GM21619 (cell line): ENCODE results near the gene SPOCK2.
"Not testable (repeated sequence)": the region's sequence is repeated elsewhere in the genome, so short reads cannot be mapped to it uniquely, and the experiment has no call there.

Experiments used
- ATAC-seq: cut with Tn5 transposase; IDR thresholded peaks from one replicate; pipeline ENCODE4 v1.9.1; 2021; ENCODE audit not compliant: unreplicated experiment

Gene SPOCK2, protein sequence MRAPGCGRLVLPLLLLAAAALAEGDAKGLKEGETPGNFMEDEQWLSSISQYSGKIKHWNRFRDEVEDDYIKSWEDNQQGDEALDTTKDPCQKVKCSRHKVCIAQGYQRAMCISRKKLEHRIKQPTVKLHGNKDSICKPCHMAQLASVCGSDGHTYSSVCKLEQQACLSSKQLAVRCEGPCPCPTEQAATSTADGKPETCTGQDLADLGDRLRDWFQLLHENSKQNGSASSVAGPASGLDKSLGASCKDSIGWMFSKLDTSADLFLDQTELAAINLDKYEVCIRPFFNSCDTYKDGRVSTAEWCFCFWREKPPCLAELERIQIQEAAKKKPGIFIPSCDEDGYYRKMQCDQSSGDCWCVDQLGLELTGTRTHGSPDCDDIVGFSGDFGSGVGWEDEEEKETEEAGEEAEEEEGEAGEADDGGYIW

GRCh38 chr10:72087969-72088888 lies at the start of gene SPOCK2:
SPOCK2 (minus strand) TSS chr10:72088551; CDS start chr10:72088328, 223 bp downstream.
- ATAC-seq = no peak

DNA sequence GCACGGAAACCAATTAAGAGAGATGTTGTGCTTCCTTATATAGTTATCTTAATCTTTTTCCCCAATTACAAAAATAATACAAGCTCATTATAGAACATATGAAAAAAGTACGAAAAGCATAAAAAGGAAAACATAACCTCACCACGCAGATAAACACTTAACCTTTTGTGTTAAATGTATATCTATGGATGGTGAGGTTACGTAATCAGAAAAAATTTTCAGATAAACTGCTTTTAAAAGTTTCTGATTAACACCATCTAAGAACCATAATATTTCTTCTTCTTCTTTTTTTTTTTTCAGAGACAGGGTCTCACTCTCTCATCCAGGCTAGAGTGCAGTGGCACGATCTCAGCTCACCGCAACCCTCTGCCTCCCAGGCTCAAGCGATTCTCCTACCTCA lies 49.2 kb upstream of the SPOCK2 start:
- ATAC-seq = no peak

DNA sequence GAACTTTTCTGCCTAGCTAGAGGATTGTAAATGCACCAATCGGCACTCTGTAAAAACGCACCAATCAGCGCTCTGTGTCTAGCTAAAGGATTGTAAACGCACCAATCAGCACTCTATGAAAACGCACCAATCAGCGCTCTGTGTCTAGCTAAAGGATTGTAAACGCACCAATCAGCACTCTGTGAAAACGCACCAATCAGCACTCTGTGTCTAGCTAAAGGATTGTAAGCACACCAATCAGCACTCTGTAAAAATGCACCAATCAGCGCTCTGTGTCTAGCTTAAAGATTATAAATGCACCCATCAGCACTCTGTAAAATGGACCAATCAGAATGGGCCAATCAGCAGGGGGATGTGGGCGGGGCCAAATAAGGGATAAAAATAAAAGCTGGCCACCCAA lies 47.9 kb upstream of the SPOCK2 start:
- ATAC-seq = not testable (repeated sequence)

DNA sequence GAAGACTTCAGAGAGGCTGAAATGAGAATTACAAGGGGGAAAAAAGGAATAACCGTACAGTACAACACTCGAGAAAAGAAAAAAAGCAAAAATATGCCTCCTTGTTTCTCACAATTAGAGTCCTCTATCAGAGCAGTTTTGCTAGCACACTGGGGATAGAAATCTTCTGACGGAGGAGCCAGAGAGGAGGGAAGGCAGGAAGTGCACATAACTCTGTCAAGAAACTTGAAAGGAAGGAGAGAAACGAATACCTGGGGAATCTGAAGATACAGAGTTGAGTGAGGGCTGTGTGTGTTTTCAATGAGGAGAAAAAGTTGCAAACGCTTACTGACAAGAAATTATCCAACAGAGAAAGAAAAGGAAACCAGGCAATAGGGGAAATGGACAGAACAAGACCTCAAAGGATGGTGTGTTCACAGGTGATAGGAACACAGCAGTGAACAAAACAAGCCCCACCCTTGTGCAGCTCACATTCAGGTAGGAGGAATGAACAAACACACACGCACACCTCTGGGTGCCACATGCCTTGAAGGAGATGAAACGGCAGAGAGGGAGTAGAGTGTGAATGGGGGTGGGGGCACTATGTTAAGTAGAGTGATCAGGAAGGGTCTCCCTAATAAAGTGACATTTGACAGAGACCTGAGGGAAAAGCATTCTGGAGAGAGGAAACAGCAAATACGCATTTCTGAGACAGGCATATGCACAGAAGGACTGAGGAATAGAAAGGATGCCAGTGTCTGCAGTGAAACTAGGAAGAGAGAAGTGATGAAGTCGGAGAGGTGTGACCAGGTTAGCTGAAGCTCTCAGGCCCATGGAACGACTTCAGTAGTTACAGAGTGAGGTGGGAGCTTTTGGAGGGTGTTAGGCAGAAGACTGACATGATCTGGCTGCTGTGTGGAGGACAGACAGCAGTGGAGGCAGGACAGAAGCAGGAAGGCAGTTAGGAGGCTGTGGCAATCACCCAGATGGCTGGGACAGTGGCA lies 46.7 kb upstream of the SPOCK2 start:
- ATAC-seq = no peak

GRCh38 chr10:72133517-72133916 lies 45.2 kb upstream of the SPOCK2 start:
- ATAC-seq = peak; percentile 88

DNA sequence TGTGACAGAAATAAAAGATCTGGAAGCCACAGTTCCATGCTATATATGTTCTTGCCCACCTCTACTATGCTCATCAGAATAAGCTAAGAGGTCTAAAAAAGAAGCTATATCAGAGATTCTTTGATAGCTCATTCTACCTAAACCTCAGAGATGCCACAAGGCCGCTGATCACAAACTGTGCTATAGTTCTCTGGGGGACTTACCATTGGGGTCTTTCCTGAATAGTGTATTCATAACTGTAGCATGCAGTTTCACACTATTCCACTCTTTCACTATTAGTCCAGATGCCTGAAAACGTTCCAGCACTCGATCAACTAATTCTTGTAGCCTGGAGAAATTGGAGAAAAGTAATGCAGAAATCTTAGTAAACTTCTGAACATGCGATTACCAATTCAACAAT lies 44.5 kb upstream of the SPOCK2 start:
- ATAC-seq = no peak

GRCh38 chr10:72127571-72127970 lies 39.2 kb upstream of the SPOCK2 start:
- ATAC-seq = no peak

GRCh38 chr10:72126872-72127232 lies 38.5 kb upstream of the SPOCK2 start:
- no peak for ATAC-seq

DNA sequence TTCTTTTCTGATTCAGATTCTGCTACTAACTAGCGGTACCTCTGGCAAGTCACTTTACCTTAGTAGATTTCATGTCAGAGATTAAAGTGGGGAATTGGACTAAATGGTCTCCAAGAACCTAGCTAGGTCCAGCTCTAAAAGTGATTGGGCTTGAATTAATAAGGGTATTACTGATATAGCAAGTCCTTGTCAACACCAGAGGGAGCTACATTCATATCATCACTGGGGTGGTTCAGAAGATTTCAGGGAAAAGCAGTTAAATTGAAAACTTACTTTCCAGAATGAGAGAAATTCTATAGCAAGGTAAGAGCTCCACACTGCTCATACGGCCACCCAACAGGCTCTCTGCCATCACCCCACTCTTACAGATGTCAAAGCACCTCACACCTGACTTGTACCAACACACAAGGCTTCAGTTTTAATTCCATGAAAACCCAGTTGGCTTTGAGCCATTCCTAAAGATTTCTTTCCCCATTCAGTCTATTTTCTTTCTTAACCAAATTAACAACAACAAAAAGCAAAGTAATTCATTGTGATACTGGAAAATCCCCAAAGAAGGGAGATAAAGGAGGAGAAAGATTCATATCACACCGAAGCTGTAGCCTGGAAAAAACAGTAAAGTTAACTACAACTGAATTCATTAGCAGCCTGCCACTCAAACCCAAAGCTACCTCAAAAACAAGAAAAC lies 38.0 kb upstream of the SPOCK2 start:
- no peak for ATAC-seq

DNA sequence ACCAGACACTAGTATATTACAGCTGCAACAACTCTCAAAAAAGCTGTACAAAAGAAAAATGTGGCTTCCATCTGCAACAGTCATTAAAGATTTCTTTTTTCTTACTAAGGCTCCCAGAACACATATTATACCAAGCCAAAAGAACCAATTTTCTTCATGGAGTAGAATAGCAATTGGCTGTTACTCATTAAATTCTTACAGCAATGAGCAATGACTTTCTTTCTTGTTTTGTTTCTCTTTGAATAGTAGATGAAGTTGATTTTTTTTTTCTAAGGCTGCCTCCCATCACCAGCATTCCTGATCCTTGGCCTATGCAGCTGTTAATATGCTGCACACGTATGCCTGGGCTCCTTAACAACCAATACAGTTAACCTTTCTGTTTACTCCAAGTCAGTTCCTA lies 36.6 kb upstream of the SPOCK2 start:
- ATAC-seq = no peak

GRCh38 chr10:72124381-72124780 lies 36.0 kb upstream of the SPOCK2 start:
- ATAC-seq = no peak

GRCh38 chr10:72123616-72124015 lies 35.3 kb upstream of the SPOCK2 start:
- ATAC-seq = no peak

GRCh38 chr10:72122221-72122620 lies 33.9 kb upstream of the SPOCK2 start:
- no peak for ATAC-seq

- ATAC-seq = no peak
Measured at GRCh38 chr10:72121389-72121788, 33.0 kb upstream of the SPOCK2 start.

DNA sequence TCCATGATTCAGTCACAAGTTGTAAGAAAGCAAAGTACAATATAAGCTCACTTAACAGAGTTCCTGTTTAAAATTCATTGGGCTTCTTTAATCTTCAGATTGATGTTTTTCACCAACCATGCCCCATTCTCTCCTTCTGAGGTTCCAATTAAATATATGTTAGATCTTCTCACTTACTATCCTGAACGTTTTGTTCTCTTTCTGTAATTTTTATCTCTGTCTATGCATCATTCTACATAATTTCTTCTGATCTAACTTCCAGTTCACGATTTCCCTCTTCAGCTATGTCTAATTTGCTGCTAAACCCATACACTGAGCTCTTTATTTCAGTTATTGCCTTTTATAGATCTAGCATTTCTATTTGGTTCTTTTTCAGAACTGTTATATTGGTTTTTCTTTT lies 28.0 kb upstream of the SPOCK2 start:
- no peak for ATAC-seq

- ATAC-seq = no peak
Measured at GRCh38 chr10:72114706-72115450, 26.5 kb upstream of the SPOCK2 start.

DNA sequence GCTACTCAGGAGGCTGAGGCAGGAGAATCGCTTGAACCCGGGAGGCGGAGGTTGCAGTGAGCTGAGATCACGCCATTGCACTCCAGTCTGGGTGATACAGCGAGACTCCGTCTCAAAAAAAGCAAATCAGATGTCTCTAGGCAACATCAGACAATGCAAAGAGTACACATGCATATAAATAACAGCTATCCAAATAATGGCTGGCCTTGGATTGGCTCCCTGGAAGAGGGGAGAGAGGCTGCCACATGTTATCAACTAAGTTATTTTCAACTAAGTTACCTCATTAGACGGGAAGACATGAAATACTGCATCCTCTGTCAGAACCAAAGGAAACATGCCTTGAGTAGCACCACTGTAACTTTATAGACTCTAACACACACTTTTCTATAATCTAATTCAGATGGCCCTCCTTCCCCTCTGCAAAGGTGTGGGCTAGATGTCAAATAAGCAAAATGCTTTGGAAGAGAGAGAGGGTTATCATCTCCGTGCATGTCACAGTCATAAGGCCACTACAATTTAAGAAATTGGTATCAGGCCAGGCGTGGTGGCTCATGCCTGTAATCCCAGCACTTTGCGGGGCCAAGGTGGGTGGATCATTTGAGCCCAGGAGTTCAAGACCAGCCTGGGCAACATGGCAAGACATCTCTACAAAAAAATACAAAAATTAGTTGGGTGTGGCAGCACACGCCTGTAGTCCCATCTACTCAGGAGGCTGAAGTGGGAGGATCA lies 22.5 kb upstream of the SPOCK2 start:
- ATAC-seq = no peak

DNA sequence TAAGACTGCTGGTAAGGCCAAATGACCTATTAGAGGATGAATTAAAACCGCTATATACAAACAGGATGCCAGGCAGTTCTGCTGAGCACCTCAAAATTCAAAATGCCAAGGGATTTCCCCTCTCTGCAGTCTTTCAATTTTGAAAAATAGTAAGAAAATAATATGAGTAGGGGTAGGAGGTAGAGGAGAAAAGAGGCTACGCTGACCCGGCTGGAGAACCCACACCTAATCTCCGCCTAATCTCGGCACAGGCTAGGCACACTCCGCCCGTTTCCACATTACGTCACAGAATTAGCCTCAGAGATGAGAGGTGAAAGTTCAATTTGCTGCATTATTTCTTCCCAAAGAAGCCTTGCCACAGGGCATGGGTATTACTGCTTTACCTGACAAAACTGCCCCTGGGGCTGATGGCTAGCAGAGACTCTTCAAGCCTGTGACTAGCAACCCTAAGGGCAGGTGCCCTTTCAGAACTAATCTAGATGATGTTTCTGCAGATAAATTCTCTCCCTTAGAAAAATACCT lies 21.3 kb upstream of the SPOCK2 start:
- ATAC-seq = no peak
